H1 (cell line): Measurements from ENCODE around the gene SIM2. TPM values are rescaled to one million over a fixed set of nuclear protein-coding genes. Genes with fewer than 3 reads are reported as not detected.

ENCODE experiments used
- CHD2 ChIP-seq: IDR thresholded peaks from 2 replicates; pipeline ENCODE4 v1.6.1; 2012; ENCODE audit warnings: low read length, improper control_type of control experiment
- SP2 ChIP-seq: IDR thresholded peaks from 2 replicates; pipeline ENCODE4 v1.6.1; 2012; ENCODE audit warnings: mild to moderate bottlenecking, low read length, inconsistent platforms
- USF2 ChIP-seq: IDR thresholded peaks from 2 replicates; pipeline ENCODE4 v1.6.1; 2011; ENCODE audit warnings: low read length, improper control_type of control experiment
- polyA plus RNA-seq, 7 experiments: library from polyadenylated mRNA; depleted of rRNA in 3 of 7; stranded (reverse) in 5 of 7; unstranded in 2 of 7; fragments of >200 nt in 5 of 7; fragments of 200-250 nt in 2 of 7; gene quantifications; 1 replicate in 5 of 7; 2 replicates in 1 of 7; 4 replicates in 1 of 7; pipeline versions ENCODE4 v1.2.1 to v1.2.3, GENCODE V29; 2011 to 2013; ENCODE audit warnings: missing spikeins in 2 of 7, mixed read lengths in 2 of 7
- total RNA-seq: library from RNA; stranded (reverse); fragmentation: NEBNext Ultra II Directional; extraction: Animal tissue kit (Norgen Biotek cat#: 25700); gene quantifications from 2 replicates; pipeline ENCODE4 v1.2.1, GENCODE V29; 2021
- TF ChIP-seq, protein P1 (sequence below): IDR thresholded peaks from 2 replicates; pipeline ENCODE4 v1.6.1; 2012; ENCODE audit warnings: inconsistent platforms

SIM2 gene
- total and polyA plus RNA-seq, 2 of the 8 experiments (the other 6 are each of a cell fraction or from before 2014, with no cell fraction given) = 0.05 to 0.26 TPM

DNA sequence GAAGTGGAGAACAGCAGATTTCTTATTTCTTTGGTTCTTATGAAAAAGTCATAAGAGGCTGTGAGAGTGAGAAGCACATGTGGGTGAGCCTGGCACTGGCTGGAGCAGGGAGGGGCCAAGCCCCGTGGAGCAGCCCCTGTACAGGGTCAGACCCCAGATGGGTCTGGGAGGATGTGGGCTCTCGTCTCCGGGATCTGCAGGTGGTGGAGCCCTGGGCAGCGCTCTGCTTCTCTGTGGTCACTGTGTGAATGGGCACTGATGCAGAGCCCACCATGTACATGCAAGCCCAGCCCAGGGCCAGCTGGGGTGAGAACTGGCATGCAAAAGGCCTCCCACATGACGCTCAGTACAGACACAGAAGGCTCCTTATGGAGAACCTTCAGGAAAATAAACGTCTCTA is 67.6 kb downstream of the SIM2 start (continued):
- TF ChIP-seq CHD2 = no peak
- TF ChIP-seq SP2 = no peak
- no peak for TF ChIP-seq USF2
- TF ChIP-seq, protein P1, sequence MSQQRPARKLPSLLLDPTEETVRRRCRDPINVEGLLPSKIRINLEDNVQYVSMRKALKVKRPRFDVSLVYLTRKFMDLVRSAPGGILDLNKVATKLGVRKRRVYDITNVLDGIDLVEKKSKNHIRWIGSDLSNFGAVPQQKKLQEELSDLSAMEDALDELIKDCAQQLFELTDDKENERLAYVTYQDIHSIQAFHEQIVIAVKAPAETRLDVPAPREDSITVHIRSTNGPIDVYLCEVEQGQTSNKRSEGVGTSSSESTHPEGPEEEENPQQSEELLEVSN = no peak
